ENCODE data around the gene FBXO8. TPM values are rescaled to one million over a fixed set of nuclear protein-coding genes. Genes with fewer than 3 reads are reported as not detected.

FBXO8 gene
- total RNA-seq, 1 donor: 32.2 TPM

DNA sequence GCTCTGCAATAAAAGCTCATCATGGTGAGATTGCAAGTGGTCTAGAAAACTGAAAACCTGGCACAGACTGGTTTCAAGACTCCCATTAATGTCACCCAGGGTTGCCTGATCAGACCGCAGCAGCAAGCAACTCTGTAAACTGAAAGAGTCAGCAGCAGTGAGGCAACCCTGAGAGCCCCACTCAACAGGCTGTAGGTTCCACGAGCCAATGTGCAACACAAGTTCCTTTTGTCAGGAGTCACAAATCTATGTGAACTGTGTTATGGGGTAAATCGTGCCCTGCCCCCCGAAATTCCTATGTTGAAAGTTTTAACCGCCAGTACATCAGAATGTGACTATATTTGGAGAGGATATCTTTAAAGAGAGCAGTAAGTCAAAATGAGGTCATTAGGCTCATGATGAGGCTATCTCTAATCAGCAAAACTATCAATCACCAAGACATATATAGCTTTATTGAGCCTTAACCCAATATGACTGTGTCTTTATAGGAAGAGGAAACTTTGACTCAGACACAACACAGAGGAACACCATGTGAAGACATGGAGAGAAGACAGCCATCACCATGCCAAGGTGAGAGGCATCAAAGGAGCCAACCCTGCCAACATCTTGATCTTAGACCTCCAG is 94.0 kb downstream of the FBXO8 start:
- Histone ChIP-seq H3K4me1 (ENCODE audit: insufficient read depth, low read length) (no peaks in the 10 kb centered on the region), H3K9me3 (ENCODE audit: low read depth, low read length) (no peaks in the 10 kb centered on the region), H3K27ac (ENCODE audit: low read depth, low read length) (no peak overlapping the region), H3K4me3 (ENCODE audit: insufficient read depth, low read length) (no peak overlapping the region), H3K36me3 (ENCODE audit: insufficient read depth, low read length) (no peaks in the 10 kb centered on the region), H3K4me2 (ENCODE audit: insufficient read depth, low read length) (no peak overlapping the region), H3K79me2 (ENCODE audit: insufficient read depth, low read length) (no peaks in the 10 kb centered on the region), H4K20me1 (ENCODE audit: insufficient read depth, low read length) (no peaks in the 10 kb centered on the region), H3K27me3 (ENCODE audit: insufficient read depth, low read length) (no peaks in the 10 kb centered on the region), H2AFZ (ENCODE audit: low read length) (no peak overlapping the region)
- no peak for DNase-seq (ENCODE audit: insufficient read length, low spot score, missing footprints)
- TF ChIP-seq, protein P1, sequence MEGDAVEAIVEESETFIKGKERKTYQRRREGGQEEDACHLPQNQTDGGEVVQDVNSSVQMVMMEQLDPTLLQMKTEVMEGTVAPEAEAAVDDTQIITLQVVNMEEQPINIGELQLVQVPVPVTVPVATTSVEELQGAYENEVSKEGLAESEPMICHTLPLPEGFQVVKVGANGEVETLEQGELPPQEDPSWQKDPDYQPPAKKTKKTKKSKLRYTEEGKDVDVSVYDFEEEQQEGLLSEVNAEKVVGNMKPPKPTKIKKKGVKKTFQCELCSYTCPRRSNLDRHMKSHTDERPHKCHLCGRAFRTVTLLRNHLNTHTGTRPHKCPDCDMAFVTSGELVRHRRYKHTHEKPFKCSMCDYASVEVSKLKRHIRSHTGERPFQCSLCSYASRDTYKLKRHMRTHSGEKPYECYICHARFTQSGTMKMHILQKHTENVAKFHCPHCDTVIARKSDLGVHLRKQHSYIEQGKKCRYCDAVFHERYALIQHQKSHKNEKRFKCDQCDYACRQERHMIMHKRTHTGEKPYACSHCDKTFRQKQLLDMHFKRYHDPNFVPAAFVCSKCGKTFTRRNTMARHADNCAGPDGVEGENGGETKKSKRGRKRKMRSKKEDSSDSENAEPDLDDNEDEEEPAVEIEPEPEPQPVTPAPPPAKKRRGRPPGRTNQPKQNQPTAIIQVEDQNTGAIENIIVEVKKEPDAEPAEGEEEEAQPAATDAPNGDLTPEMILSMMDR (IDR thresholded peaks at IDR 0.05; ENCODE audit: extremely low read depth, low read depth, low read length): no peak

Other genes starting within 250 kb of the FBXO8 start
- gene CEP44, start 244 bp upstream of the FBXO8 start, total RNA-seq: 10.9 and 12.4 TPM in 2 replicates
- under 0.01 TPM in 1 of 2 replicates, not detected in the other for gene HPGD, start 238.8 kb upstream of the FBXO8 start, total RNA-seq